Prostate gland (tissue), 2 donors: ENCODE measurements around the gene PAX2. TPM values are rescaled to one million over a fixed set of nuclear protein-coding genes. Genes with fewer than 3 reads are reported as not detected.

Source experiments
- DNase-seq: peaks from one replicate; pipeline ENCODE4 v3.0.0-alpha.2; 2019; ENCODE audit warnings: low spot score
- H3K27ac ChIP-seq, 2 donors: fragments of 200-600 bp; sonication (generic); 2 replicates each; pipeline ENCODE4 v1.5.1; 2017 to 2019
- H3K27me3 ChIP-seq: fragments of 200-600 bp; sonication (generic); replicated peaks from 2 replicates; pipeline ENCODE4 v1.5.1; 2019; ENCODE audit not compliant: insufficient read depth
- H3K36me3 ChIP-seq, 2 donors: fragments of 200-600 bp; sonication (generic); 1 replicate in 1 of 2; 2 replicates in 1 of 2; pipeline versions ENCODE4 v1.5.1 to v1.8.1; 2017 to 2019
- H3K4me1 ChIP-seq: fragments of 200-600 bp; sonication (generic); replicated peaks from 2 replicates; pipeline ENCODE4 v1.5.1; 2019
- H3K4me3 ChIP-seq, 2 donors: fragments of 200-600 bp; sonication (generic); 2 replicates each; pipeline ENCODE4 v1.5.1; 2017 to 2019
- H3K9me3 ChIP-seq: fragments of 200-600 bp; sonication (generic); 2 replicates; pipeline ENCODE4 v1.5.1; 2017
- POLR2A ChIP-seq: fragments of 450-650 bp; IDR thresholded peaks from one replicate; pipeline ENCODE4 v1.6.1; 2016; ENCODE audit warnings: antibody characterized with exemption, mild to moderate bottlenecking
- POLR2AphosphoS5 ChIP-seq: sonication (generic); formaldehyde crosslinking; IDR thresholded peaks from one replicate; pipeline ENCODE4 v1.6.1; 2017; ENCODE audit warnings: antibody characterized with exemption
- WGBS: methylation state at CpG from one replicate; pipeline ENCODE4 v1.1.5; 2018; 5-methylcytosine and 5-hydroxymethylcytosine counted together
- intact Hi-C: fragments of 100-400 bp; cut with DNase I; formaldehyde crosslinking; loops from one replicate; pipeline ENCODE4 v1.14.2; 2022
- total RNA-seq, 2 donors: library from RNA; depleted of rRNA; stranded (reverse); fragments of >200 nt; gene quantifications; one replicate each; pipeline ENCODE4 v1.1.0, GENCODE V29; 2016
- TF ChIP-seq, protein P1 (sequence below), 4 experiments: fragments of 200-600 bp in 2 of 4; fragments of 450-650 bp in 2 of 4; sonication (generic) in 2 of 4; IDR thresholded peaks; 1 replicate in 3 of 4; 2 replicates in 1 of 4; pipeline ENCODE4 v1.5.1; 2016 to 2019; ENCODE audit warnings: antibody characterized with exemption in 4 of 4, mild to moderate bottlenecking in 2 of 4, moderate library complexity in 2 of 4

PAX2 gene
- total RNA-seq, 2 donors from 2014 or later, result 0.91 TPM; not detected in 1

DNA sequence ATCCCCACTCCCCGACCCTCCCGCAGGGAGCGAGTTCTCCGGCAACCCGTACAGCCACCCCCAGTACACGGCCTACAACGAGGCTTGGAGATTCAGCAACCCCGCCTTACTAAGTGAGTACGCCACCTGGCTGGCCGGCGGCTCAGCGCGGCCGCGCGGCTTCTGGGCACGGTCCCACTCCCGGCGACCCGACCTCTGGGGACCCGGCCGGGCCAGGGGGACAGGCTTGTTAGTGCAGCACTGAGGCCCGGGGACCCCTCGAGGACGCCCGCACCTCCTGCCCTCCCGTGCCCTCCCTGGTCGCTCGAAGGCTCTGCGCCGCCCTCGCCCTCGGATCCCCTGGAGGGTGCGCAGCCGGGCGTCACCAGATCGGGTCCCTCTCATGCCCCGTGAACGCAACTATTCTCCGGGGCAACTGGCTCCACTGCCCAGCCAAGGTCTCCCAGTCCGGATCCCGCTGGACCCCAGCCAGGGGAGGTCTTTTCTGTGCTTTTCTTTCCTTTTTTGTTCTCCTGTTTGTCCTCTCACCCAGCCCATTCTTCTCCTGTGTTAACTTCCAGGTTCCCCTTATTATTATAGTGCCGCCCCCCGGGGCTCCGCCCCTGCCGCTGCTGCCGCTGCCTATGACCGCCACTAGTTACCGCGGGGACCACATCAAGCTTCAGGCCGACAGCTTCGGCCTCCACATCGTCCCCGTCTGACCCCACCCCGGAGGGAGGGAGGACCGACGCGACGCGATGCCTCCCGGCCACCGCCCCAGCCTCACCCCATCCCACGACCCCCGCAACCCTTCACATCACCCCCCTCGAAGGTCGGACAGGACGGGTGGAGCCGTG, 81.8 kb downstream of the PAX2 start:
- DNase-seq, result no peak

DNA sequence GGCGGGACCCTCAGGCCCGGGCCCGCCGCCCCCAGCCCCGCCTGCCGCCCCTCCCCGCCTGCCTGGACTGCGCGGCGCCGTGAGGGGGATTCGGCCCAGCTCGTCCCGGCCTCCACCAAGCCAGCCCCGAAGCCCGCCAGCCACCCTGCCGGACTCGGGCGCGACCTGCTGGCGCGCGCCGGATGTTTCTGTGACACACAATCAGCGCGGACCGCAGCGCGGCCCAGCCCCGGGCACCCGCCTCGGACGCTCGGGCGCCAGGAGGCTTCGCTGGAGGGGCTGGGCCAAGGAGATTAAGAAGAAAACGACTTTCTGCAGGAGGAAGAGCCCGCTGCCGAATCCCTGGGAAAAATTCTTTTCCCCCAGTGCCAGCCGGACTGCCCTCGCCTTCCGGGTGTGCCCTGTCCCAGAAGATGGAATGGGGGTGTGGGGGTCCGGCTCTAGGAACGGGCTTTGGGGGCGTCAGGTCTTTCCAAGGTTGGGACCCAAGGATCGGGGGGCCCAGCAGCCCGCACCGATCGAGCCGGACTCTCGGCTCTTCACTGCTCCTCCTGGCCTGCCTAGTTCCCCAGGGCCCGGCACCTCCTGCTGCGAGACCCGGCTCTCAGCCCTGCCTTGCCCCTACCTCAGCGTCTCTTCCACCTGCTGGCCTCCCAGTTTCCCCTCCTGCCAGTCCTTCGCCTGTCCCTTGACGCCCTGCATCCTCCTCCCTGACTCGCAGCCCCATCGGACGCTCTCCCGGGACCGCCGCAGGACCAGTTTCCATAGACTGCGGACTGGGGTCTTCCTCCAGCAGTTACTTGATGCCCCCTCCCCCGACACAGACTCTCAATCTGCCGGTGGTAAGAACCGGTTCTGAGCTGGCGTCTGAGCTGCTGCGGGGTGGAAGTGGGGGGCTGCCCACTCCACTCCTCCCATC, 82.7 kb downstream of the PAX2 start:
- Histone ChIP-seq H3K4me3 (peak overlapping the region; percentile 13 to 30), H3K4me1 (peaks cover 20% of the 10 kb centered on the region), H3K9me3 (no peaks in the 10 kb centered on the region), H3K36me3 (no peaks in the 10 kb centered on the region), H3K27ac (no peak overlapping the region), H3K27me3 (peaks cover 41% of the 10 kb centered on the region)
- DNase-seq, result peak; percentile 15
- intact Hi-C loops, result no loop called here
- TF ChIP-seq POLR2AphosphoS5, result no peak
- TF ChIP-seq, protein P1, sequence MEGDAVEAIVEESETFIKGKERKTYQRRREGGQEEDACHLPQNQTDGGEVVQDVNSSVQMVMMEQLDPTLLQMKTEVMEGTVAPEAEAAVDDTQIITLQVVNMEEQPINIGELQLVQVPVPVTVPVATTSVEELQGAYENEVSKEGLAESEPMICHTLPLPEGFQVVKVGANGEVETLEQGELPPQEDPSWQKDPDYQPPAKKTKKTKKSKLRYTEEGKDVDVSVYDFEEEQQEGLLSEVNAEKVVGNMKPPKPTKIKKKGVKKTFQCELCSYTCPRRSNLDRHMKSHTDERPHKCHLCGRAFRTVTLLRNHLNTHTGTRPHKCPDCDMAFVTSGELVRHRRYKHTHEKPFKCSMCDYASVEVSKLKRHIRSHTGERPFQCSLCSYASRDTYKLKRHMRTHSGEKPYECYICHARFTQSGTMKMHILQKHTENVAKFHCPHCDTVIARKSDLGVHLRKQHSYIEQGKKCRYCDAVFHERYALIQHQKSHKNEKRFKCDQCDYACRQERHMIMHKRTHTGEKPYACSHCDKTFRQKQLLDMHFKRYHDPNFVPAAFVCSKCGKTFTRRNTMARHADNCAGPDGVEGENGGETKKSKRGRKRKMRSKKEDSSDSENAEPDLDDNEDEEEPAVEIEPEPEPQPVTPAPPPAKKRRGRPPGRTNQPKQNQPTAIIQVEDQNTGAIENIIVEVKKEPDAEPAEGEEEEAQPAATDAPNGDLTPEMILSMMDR (IDR thresholded peaks at IDR 0.05), result peak in 1 of 4 experiments; percentile 15
- 2% methylated on average over 44 of the region's 69 CpGs for WGBS

More for the DNA sequence above, 81.8 kb downstream of the PAX2 start:
- Histone ChIP-seq H3K27me3 (peaks cover 41% of the 10 kb centered on the region), H3K4me3 (peak overlapping the region; percentile 16 to 30), H3K36me3 (no peaks in the 10 kb centered on the region), H3K4me1 (peaks cover 20% of the 10 kb centered on the region), H3K9me3 (no peaks in the 10 kb centered on the region), H3K27ac (no peak overlapping the region)
- TF ChIP-seq, protein P1 (IDR thresholded peaks at IDR 0.05), result peak in 3 of 4 experiments; percentile 28 to 44 (median 40)
- TF ChIP-seq POLR2A, result no peak
- no peak for TF ChIP-seq POLR2AphosphoS5
- WGBS, result under 1% methylated on average over 61 of the region's 68 CpGs
- intact Hi-C loops, result no loop called here

DNA sequence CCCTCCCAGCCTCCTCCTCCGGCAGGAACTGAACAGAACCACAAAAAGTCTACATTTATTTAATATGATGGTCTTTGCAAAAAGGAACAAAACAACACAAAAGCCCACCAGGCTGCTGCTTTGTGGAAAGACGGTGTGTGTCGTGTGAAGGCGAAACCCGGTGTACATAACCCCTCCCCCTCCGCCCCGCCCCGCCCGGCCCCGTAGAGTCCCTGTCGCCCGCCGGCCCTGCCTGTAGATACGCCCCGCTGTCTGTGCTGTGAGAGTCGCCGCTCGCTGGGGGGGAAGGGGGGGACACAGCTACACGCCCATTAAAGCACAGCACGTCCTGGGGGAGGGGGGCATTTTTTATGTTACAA, 83.3 kb downstream of the PAX2 start:
- TF ChIP-seq POLR2AphosphoS5 (no peak), POLR2A (no peak)
- TF ChIP-seq, protein P1 (IDR thresholded peaks at IDR 0.05), result no peak

DNA sequence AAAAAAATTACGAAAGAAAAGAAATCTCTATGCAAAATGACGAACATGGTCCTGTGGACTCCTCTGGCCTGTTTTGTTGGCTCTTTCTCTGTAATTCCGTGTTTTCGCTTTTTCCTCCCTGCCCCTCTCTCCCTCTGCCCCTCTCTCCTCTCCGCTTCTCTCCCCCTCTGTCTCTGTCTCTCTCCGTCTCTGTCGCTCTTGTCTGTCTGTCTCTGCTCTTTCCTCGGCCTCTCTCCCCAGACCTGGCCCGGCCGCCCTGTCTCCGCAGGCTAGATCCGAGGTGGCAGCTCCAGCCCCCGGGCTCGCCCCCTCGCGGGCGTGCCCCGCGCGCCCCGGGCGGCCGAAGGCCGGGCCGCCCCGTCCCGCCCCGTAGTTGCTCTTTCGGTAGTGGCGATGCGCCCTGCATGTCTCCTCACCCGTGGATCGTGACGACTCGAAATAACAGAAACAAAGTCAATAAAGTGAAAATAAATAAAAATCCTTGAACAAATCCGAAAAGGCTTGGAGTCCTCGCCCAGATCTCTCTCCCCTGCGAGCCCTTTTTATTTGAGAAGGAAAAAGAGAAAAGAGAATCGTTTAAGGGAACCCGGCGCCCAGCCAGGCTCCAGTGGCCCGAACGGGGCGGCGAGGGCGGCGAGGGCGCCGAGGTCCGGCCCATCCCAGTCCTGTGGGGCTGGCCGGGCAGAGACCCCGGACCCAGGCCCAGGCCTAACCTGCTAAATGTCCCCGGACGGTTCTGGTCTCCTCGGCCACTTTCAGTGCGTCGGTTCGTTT, 83.9 kb downstream of the PAX2 start:
- WGBS, result 7% methylated on average over 58 of the region's 58 CpGs
- intact Hi-C loops, result no loop called here
- Histone ChIP-seq H3K4me1 (peaks cover 20% of the 10 kb centered on the region), H3K4me3 (peak overlapping the region; percentile 2 to 15), H3K36me3 (no peaks in the 10 kb centered on the region), H3K27me3 (peaks cover 34% of the 10 kb centered on the region), H3K9me3 (no peaks in the 10 kb centered on the region), H3K27ac (no peak overlapping the region)
- no peak for TF ChIP-seq POLR2A
- DNase-seq, result no peak

More for the DNA sequence above, 83.3 kb downstream of the PAX2 start:
- no peak for DNase-seq
- Histone ChIP-seq H3K27me3 (peaks cover 38% of the 10 kb centered on the region), H3K4me1 (peaks cover 20% of the 10 kb centered on the region), H3K9me3 (no peaks in the 10 kb centered on the region), H3K4me3 (peak overlapping the region; percentile 2 to 15), H3K36me3 (no peaks in the 10 kb centered on the region), H3K27ac (no peak overlapping the region)
- under 1% methylated on average over 20 of the region's 20 CpGs for WGBS
- intact Hi-C loops, result no loop called here
